ENCODE measurements around the gene FAAH. TPM values are rescaled to one million over a fixed set of nuclear protein-coding genes. Genes with fewer than 3 reads are reported as not detected.

The FAAH gene
- total RNA-seq, 3 donors from 2014 or later, result 18.1 to 58.7 (median 38.3) TPM

DNA sequence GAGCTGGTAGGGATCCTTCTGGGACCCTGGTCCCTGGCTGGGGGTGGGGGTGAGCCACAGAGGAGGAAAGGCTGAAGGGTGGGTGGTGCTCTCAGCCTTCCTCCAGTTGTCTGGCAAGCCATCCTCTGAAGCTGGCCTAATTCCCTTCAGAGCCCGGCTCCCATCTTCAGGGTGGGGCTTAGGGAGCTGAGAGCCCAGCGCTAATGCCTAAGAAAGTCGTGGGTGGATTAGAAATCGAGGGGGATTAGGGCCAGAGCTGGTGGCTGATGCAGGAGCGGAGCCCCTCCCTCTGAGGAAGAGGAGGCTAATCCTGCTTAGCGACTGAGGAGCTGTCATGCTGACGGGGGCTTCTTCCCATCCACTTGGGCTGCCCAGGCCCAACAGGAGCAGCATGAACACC lies 64.7 kb downstream of the FAAH start:
- TF ChIP-seq POLR2A (IDR thresholded peaks at IDR 0.05), result no peak
- TF ChIP-seq, protein P1, sequence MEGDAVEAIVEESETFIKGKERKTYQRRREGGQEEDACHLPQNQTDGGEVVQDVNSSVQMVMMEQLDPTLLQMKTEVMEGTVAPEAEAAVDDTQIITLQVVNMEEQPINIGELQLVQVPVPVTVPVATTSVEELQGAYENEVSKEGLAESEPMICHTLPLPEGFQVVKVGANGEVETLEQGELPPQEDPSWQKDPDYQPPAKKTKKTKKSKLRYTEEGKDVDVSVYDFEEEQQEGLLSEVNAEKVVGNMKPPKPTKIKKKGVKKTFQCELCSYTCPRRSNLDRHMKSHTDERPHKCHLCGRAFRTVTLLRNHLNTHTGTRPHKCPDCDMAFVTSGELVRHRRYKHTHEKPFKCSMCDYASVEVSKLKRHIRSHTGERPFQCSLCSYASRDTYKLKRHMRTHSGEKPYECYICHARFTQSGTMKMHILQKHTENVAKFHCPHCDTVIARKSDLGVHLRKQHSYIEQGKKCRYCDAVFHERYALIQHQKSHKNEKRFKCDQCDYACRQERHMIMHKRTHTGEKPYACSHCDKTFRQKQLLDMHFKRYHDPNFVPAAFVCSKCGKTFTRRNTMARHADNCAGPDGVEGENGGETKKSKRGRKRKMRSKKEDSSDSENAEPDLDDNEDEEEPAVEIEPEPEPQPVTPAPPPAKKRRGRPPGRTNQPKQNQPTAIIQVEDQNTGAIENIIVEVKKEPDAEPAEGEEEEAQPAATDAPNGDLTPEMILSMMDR (IDR thresholded peaks at IDR 0.05), result no peak
- TF ChIP-seq POLR2AphosphoS5 (IDR thresholded peaks at IDR 0.05), result no peak
- Histone ChIP-seq H3K27me3 (no peaks in the 10 kb centered on the region), H3K27ac (no peak overlapping the region), H3K4me3 (no peak overlapping the region), H3K4me1 (no peaks in the 10 kb centered on the region), H3K36me3 (no peaks in the 10 kb centered on the region), H3K9me3 (no peaks in the 10 kb centered on the region)
- no peak for DNase-seq (ENCODE audit: low spot score in 2 of 2)
- intact Hi-C loops (cut with DNase I; ENCODE audit: low total_unique reads), result no loop called here

DNA sequence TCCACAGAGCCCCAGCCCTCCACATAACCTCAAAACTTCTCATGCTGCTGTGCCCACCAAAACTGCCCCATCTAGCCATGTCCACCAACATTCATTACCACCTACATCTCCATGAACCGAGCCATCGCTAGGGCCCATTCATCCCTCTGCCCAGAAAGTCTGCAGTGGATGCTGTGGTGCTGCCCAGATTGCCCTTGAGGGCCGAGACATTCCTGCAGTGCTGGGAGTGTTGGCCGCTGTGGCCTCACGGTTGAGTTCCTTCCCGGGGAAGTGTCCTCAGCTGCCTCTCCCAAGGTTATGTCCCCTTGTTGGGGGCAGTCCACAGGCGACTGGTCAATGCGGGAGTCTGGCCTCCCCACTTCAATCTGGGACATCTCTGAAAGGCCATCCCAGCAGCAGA lies 65.2 kb downstream of the FAAH start:
- TF ChIP-seq POLR2A (IDR thresholded peaks at IDR 0.05) (no peak), POLR2AphosphoS5 (IDR thresholded peaks at IDR 0.05) (no peak)
- TF ChIP-seq, protein P1 (IDR thresholded peaks at IDR 0.05), result no peak
- Histone ChIP-seq H3K27ac (no peak overlapping the region), H3K27me3 (no peaks in the 10 kb centered on the region), H3K9me3 (no peaks in the 10 kb centered on the region), H3K4me1 (no peaks in the 10 kb centered on the region), H3K36me3 (no peaks in the 10 kb centered on the region), H3K4me3 (no peak overlapping the region)
- no peak for DNase-seq (ENCODE audit: low spot score in 2 of 2)
- intact Hi-C loops (cut with DNase I; ENCODE audit: low total_unique reads), result no loop called here

DNA sequence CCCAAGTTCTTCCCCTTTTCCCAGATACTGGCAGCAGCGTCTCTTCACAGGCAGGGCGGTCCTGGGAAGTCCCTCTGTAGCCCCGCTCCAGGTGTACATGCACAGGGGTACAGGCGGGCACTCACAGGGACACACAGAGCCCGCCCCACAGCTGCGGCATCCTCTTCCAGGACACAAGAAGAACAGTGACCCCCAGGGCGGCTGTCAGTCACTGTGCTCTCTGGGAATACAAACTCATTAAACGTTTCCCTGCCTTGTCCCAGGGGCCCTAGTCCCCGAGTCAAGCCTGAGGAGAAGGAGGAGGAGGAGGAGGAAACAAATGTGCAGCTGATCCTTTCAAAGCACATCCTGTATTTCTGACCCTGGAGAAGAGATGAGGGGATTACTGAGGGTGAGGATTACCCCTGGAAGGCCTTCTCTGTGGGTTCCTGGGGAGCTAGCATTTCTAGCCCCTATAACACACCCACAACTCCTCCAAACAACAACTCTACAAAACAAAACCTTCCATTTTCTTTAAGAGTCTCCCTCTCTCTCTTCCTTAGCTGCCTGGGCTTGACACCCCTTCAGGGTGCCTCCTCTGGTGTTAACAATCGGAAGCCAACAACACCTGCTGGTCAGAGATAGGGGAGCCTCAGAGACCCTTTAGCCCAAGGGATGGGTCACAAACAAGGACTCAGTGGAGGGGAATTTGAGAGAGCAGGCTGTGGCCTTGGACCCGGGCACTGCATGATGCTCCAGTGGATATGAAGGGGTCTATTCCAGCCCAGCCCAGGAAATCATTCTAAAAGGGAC lies 67.1 kb downstream of the FAAH start:
- no peak overlapping the region for H3K4me3 ChIP-seq
- no peak overlapping the region for H3K27ac ChIP-seq
- intact Hi-C loops (cut with DNase I; ENCODE audit: low total_unique reads), result loop anchor here (5.0 kb wide), 1 partner anchor 314 kb away; no protein-coding TSS in a partner anchor
- H3K36me3 ChIP-seq, result no peaks in the 10 kb centered on the region
- H3K9me3 ChIP-seq, result no peaks in the 10 kb centered on the region
- H3K27me3 ChIP-seq, result no peaks in the 10 kb centered on the region
- no peak for DNase-seq (ENCODE audit: low spot score in 2 of 2)
- TF ChIP-seq, protein P1 (IDR thresholded peaks at IDR 0.05), result no peak
- TF ChIP-seq POLR2A (IDR thresholded peaks at IDR 0.05), result no peak
- no peak for TF ChIP-seq POLR2AphosphoS5 (IDR thresholded peaks at IDR 0.05)
- H3K4me1 ChIP-seq, result no peaks in the 10 kb centered on the region

DNA sequence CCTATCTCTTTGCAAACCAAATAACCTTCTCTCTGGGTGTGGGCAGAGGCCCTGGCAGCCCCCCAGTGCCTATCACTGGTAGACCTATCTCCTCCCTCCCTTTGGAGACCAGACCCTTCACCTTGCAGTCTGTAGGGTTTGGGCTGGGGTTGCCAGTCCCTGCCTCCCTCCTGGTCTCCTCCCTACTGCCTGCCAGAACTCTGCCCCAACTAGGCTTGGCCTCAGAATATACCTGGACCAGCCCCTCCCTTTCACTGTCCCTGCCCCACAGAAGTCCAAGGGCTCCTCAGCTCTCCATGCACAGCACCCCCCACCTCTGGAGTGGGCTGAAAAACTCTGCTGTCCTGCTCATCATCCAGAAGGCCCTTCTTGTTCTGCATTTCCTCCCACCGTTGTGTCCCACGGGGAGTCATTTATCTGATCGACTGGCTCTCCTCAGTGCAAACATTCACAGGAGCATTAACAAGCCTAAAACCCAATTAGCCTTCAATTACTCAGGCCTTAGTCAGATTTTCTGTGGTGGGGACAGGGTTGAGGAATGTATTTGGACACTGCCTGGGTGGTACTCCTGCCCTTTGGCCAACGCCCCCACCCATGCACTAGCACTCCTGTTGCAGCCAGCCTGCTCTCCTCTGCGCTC lies 67.8 kb downstream of the FAAH start:
- no peak overlapping the region for H3K27ac ChIP-seq
- TF ChIP-seq, protein P1 (IDR thresholded peaks at IDR 0.05), result no peak
- TF ChIP-seq POLR2A (IDR thresholded peaks at IDR 0.05) (no peak), POLR2AphosphoS5 (IDR thresholded peaks at IDR 0.05) (no peak)
- peaks cover 0 to 4% of the 10 kb centered on the region in 2 donors for H3K27me3 ChIP-seq
- H3K4me1 ChIP-seq, result peaks cover 0 to 2% of the 10 kb centered on the region in 2 donors
- H3K4me3 ChIP-seq, result no peak overlapping the region
- H3K9me3 ChIP-seq, result no peaks in the 10 kb centered on the region
- DNase-seq (ENCODE audit: low spot score in 2 of 2), result no peak
- intact Hi-C loops (cut with DNase I; ENCODE audit: low total_unique reads), result loop anchor here (5.0 kb wide), 1 partner anchor 315 kb away; no protein-coding TSS in a partner anchor
- H3K36me3 ChIP-seq, result no peaks in the 10 kb centered on the region

Other genes with a start within 250 kb of the FAAH start
- gene TSPAN1, start 219.2 kb upstream of the FAAH start, total RNA-seq, result 10 to 100 TPM in 1 of 3 donors, 1 to 10 TPM in 1, under 1 TPM in 1; 0.48 to 26.2 (median 8.9) TPM
- gene P3R3URF, start 217.8 kb upstream of the FAAH start, total RNA-seq, result not detected
- gene POMGNT1, start 195.9 kb upstream of the FAAH start, total RNA-seq, result 10 to 100 TPM; 37.6 to 47.4 (median 42.3) TPM
- 1 to 10 TPM; 2.7 to 5.9 (median 4.2) TPM for gene LURAP1, start 191.0 kb upstream of the FAAH start, total RNA-seq
- 1 to 10 TPM in 2 of 3 donors, not detected in 1; 1.8 to 4.9 TPM for gene RAD54L, start 146.6 kb upstream of the FAAH start, total RNA-seq
- gene LRRC41, start 90.7 kb upstream of the FAAH start, total RNA-seq, result 10 to 100 TPM; 60.0 to 85.5 (median 69.2) TPM
- 100 to 1,000 TPM; 300 to 334 (median 301) TPM for gene UQCRH, start 90.6 kb upstream of the FAAH start, total RNA-seq
- 10 to 100 TPM; 17.1 to 26.8 (median 22.9) TPM for gene NSUN4, start 53.5 kb upstream of the FAAH start, total RNA-seq
- gene DMBX1, start 95.5 kb downstream of the FAAH start, total RNA-seq, result not detected
- gene KNCN, start 157.3 kb downstream of the FAAH start, total RNA-seq, result not detected
- 10 to 100 TPM; 34.7 to 51.5 (median 47.2) TPM for gene MKNK1, start 210.0 kb downstream of the FAAH start, total RNA-seq
- 10 to 100 TPM; 10.5 to 14.5 (median 14.1) TPM for gene MOB3C, start 222.5 kb downstream of the FAAH start, total RNA-seq

Data from breast epithelium (tissue), 4 donors.